ENCODE measurements around the gene NOTUM. TPM values are rescaled to one million over a fixed set of nuclear protein-coding genes. Genes with fewer than 3 reads are reported as not detected.
A peak's percentile ranks its signal among the peaks of the same experiment; 100 is the strongest.

Gene NOTUM
- total and polyA plus RNA-seq, 2 of the 4 experiments (the other 2 are of a cell fraction), result 0.05 TPM; not detected in 1

DNA sequence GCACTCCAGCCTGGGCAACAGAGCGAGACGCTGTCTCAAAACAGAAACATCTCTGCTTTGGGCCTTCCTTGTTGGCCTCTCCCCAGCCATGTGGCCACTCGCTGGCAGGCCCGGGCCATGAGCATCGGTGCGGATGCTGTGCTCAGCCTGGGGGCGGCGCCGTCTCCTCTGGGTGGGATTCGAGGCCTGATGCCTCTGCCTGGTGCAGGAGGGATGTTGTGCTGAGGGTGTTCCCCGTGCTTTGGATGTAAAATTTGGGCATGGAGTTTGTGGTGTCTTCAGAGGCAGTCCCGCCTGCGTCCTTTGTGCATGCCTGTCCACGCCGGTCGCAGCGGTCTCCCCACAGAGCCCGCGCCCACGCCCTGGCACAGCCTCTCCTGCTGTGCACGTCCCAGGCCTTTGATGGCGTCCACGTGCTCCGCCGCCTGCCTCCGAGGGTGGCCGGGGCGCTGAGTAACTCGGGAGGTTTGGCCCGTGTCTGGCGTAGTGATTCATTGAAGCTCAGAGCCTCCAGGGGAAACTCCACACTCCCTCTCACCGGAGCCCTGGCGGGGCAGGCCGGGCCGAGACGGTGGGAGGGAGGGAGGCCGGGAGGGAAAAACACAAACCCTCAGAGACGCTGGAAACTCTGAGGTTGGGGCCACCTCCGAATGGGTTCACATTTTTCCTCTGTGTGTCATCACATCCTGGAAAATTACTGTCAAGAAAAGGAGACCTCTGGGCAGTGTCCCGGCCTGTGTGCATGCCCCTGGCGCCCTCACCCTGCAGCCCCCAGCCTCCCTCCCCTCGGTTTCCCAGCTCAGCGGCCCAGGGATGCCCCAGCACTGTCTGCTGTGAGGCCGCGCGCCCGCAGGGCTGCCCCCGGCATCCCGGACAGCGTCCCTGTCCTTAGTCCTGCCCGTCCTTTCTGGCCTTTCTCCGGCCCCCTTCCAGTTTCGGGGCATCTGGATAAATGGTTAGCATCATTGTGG is 42.7 kb upstream of the NOTUM start:
- Histone ChIP-seq H2BK120ac (ENCODE audit: low read depth, low read length) (peak overlapping the region; percentile 98), H3K27me3 (ENCODE audit: control insufficient read depth, insufficient read depth, low read length) (no peaks in the 10 kb centered on the region), H3K9me3 (ENCODE audit: control insufficient read depth, insufficient read depth, low read length) (no peaks in the 10 kb centered on the region), H3K23ac (ENCODE audit: low read depth, low read length) (peak overlapping the region; percentile 93), H3K9ac (ENCODE audit: low read depth, low read length) (peak overlapping the region; percentile 53; the same call in 1 of the 2 replicates), H3K4ac (ENCODE audit: low read depth, low read length) (peak overlapping the region; percentile 97), H3K18ac (ENCODE audit: low read depth, low read length) (peak overlapping the region; percentile 4; the same call in 1 of the 2 replicates), H3K79me1 (ENCODE audit: low read depth in 1 of 2, low read length in 2 of 2) (peaks cover 11 to 36% of the 10 kb centered on the region in 2 experiments; a peak in 3 of 4 replicates), H3K27ac (ENCODE audit: insufficient read depth, low read length) (peak overlapping the region; percentile 85), H2AK9ac (replicated peaks; ENCODE audit: low read depth, low read length, poor library complexity) (peak overlapping the region; percentile 98), H3K36me3 (ENCODE audit: control insufficient read depth, insufficient read depth, low read length) (no peaks in the 10 kb centered on the region), H2BK20ac (ENCODE audit: low read depth, low read length) (peak overlapping the region; percentile 97), H2BK5ac (ENCODE audit: low read depth, low read length, poor library complexity, severe bottlenecking) (peak overlapping the region; percentile 95), H4K91ac (ENCODE audit: insufficient read depth, low read depth, low read length) (peak overlapping the region; percentile 99), H4K8ac (ENCODE audit: low read depth in 2 of 2, low read length in 2 of 2) (peak overlapping the region; percentile 91 to 97), H4K5ac (ENCODE audit: low read depth, low read length) (peak overlapping the region; percentile 33), H2BK15ac (ENCODE audit: low read depth, low read length) (peak overlapping the region; percentile 100), H2AFZ (replicated peaks; ENCODE audit: low read length, poor library complexity) (peak overlapping the region; percentile 88), H3K4me2 (ENCODE audit: low read depth, low read length) (peak overlapping the region; percentile 2; the same call in 1 of the 2 replicates), H3K56ac (ENCODE audit: extremely low read depth, insufficient read depth, low read length) (peak overlapping the region; percentile 47; the same call in 1 of the 2 replicates), H3K14ac (replicated peaks; ENCODE audit: low read depth, low read length) (peak overlapping the region; percentile 96), H2AK5ac (ENCODE audit: low read depth, low read length) (peak overlapping the region; percentile 99), H3K9me1 (ENCODE audit: insufficient read depth, low read length) (peaks cover 18% of the 10 kb centered on the region), H3K4me3 (ENCODE audit: insufficient read depth, low read depth, low read length) (no peak overlapping the region), H3K4me1 (ENCODE audit: control insufficient read depth, insufficient read depth, low read length) (peaks cover 27% of the 10 kb centered on the region), H4K20me1 (ENCODE audit: insufficient read depth, low read length) (peaks cover 3% of the 10 kb centered on the region; the same call in 1 of the 2 replicates)
- CTCF ChIA-PET, result interaction anchor here (0.7 to 1.0 kb wide), 4 partner anchors 16 to 325 kb away, joined by 3 to 5 read pairs (median 3); no protein-coding TSS in a partner anchor
- BruUV-seq (replicated peaks), result no TSS peak
- peak; percentile 95 for DNase-seq
- dilution Hi-C loops (cut with HindIII; ENCODE audit: low sequenced_read_pairs, unreplicated experiment) (no loop called here), intact Hi-C loops (cut with micrococcal nuclease) (no loop called here), in situ Hi-C loops (cut with MboI; ENCODE audit: low sequenced_read_pairs) (no loop called here)
- ATAC-seq (ENCODE audit: low read depth), result peak; percentile 96
- POLR2A ChIA-PET (ENCODE audit: unreplicated experiment), result no interaction called here
- WGBS, 2 experiments (ENCODE audit: extremely low coverage in 2 of 2, insufficient read length in 1 of 2), result 39% methylated on average over 18 of the region's 53 CpGs; no CpG with 5 or more reads in 1 of the 2 experiments
- peak; percentile 96 for TF ChIP-seq MXI1 (IDR thresholded peaks at IDR 0.05; ENCODE audit: borderline replicate concordance, low read depth, low read length)
- TF ChIP-seq USF2 (IDR thresholded peaks at IDR 0.05; ENCODE audit: low read depth, low read length), result peak; percentile 84
- TF ChIP-seq, protein P1, sequence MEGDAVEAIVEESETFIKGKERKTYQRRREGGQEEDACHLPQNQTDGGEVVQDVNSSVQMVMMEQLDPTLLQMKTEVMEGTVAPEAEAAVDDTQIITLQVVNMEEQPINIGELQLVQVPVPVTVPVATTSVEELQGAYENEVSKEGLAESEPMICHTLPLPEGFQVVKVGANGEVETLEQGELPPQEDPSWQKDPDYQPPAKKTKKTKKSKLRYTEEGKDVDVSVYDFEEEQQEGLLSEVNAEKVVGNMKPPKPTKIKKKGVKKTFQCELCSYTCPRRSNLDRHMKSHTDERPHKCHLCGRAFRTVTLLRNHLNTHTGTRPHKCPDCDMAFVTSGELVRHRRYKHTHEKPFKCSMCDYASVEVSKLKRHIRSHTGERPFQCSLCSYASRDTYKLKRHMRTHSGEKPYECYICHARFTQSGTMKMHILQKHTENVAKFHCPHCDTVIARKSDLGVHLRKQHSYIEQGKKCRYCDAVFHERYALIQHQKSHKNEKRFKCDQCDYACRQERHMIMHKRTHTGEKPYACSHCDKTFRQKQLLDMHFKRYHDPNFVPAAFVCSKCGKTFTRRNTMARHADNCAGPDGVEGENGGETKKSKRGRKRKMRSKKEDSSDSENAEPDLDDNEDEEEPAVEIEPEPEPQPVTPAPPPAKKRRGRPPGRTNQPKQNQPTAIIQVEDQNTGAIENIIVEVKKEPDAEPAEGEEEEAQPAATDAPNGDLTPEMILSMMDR (conservative IDR thresholded peaks at IDR 0.05; ENCODE audit: low read depth, low read length), result no peak
- TF ChIP-seq FOS (IDR thresholded peaks at IDR 0.05; ENCODE audit: low read depth, low read length), result peak; percentile 71
- peak; percentile 97 for TF ChIP-seq MAZ (IDR thresholded peaks at IDR 0.05; ENCODE audit: borderline replicate concordance, low read depth, low read length)
- TF ChIP-seq RCOR1 (IDR thresholded peaks at IDR 0.05; ENCODE audit: insufficient replicate concordance, low read length), result no peak
- no peak for TF ChIP-seq MAFK (IDR thresholded peaks at IDR 0.05; ENCODE audit: low read depth, low read length)
- no peak for TF ChIP-seq SMC3 (IDR thresholded peaks at IDR 0.05; ENCODE audit: low read depth, low read length)
- no peak for TF ChIP-seq NFE2L2 (IDR thresholded peaks at IDR 0.05; ENCODE audit: low read depth, low read length)
- no peak for TF ChIP-seq CHD1 (IDR thresholded peaks at IDR 0.05; ENCODE audit: low read depth, low read length)
- TF ChIP-seq RFX5 (IDR thresholded peaks at IDR 0.05; ENCODE audit: low read depth, low read length), result no peak
- TF ChIP-seq ELK1 (IDR thresholded peaks at IDR 0.05; ENCODE audit: borderline replicate concordance, low read depth, low read length), result no peak
